HG02840 (cell line): ENCODE data around the gene BHMT2.

Source experiments
- ATAC-seq: cut with Tn5 transposase; IDR thresholded peaks from one replicate; pipeline ENCODE4 v1.9.1; 2021; ENCODE audit warnings: mild to moderate bottlenecking, moderate library complexity, moderate number of reproducible peaks; ENCODE audit not compliant: unreplicated experiment, low FRiP score

The BHMT2 gene

GRCh38 chr5:79111960-79112702 lies 42.6 kb downstream of the BHMT2 start:
- no peak for ATAC-seq

DNA sequence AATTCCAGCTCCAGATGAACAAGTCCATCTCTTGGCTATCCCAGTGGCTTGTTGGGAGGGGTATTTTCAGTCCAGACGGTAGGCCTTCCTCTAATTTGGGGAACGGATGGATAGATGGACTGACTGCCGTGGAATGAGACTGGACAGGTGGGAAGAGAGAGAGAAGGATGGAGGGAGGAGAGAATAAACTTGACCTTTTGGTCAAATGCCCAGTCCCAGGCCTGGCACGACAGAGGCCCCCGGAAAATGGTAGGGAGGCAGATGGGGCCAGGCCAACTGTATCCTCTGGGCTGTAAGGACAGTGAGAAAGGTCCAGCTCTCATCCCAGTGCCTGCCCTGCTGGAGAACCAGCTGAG lies 43.1 kb downstream of the BHMT2 start:
- ATAC-seq = no peak

DNA sequence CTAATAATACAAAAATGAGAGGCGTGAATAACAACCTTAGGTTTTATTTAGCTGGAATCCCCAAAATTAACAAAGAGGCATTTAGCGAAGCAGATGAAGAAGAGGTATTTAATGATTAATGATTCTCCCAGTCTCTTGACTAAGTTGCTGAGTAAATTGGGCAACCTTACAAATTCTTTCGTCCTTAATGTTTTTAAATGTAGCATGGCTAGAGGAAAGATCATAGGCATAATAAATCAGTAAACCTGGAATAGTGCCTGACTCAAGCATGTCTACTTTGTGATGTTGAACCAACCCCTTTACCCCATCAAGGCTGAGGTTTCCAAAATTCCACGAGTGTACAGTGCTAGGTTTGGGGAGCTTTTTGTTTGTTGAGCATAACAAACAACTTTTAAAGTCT lies 49.9 kb downstream of the BHMT2 start:
- ATAC-seq = no peak

DNA sequence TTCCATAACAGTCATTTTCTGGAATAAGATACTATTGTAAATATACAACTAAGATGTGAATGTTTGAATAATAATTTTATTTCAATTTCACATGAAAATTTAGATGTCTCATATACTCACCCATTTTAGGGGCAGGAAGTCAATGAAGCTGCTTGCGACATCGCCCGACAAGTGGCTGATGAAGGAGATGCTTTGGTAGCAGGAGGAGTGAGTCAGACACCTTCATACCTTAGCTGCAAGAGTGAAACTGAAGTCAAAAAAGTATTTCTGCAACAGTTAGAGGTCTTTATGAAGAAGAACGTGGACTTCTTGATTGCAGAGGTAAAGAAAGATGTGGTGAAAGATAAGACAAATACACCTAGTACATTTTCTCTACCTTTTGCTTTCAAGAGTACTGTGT lies 50.7 kb downstream of the BHMT2 start:
- ATAC-seq = no peak

DNA sequence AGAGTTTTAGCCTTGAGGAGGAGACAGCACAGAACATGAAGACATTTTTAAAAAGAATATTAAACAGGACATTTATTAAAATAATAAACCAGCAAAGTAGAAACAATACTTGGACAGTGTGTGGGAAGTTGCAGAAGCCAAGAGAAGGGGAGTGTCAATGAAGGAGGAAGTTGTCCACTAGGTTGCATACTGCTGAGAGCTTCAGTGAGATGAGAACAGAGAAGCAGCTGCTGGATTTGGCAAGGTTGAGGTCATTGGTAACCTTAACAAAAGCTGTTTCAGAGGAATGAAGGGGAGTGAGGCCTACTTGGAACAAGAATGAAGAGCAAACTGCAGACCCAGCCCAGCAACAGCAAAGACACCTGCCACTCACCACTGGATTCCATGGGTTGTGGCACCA lies 53.4 kb downstream of the BHMT2 start:
- ATAC-seq = no peak

GRCh38 chr5:79124607-79125006 lies 55.0 kb downstream of the BHMT2 start:
- no peak for ATAC-seq

DNA sequence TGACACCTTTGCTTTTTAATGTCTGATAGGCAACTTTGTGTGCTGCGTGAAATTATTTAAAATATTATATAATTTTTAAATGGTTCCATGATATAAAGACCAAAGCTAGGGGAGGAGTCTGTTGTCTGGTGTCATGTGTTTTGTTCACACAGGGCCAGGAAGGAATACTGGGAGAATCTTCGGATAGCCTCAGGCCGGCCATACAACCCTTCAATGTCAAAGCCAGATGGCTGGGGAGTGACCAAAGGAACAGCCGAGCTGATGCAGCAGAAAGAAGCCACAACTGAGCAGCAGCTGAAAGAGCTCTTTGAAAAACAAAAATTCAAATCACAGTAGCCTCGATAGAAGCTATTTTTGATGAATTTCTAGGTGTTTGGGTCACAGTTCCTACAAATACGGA lies 61.2 kb downstream of the BHMT2 start:
- no peak for ATAC-seq

DNA sequence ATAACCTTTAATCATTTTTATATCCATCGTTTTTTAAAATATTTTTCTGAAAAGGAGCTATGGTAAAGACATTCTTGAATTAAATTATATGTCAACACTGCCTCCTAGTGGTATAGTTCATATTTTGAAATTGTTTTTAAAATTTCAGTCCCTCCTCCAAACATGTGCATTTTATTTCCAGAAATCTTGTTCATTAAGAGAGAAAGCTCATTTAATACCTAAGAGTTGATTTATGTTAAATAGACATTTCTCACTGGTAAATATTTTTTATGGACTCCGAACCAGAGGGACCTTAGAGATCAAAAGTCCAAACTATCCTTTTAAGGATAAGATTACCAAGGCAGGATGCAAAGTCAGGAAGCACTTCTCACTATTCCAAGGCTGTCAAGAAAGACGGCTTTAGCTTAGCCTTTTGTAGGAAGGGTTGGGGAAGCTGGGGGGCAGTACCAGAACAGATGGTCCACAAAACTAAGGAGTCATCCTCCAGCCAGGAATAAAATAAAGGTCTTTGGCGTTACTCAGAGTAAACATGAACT lies 63.6 kb downstream of the BHMT2 start:
- no peak for ATAC-seq

- ATAC-seq = no peak
These were observed 64.3 kb downstream of the BHMT2 start for GRCh38 chr5:79133657-79134451.

- ATAC-seq = no peak
These were observed 66.4 kb downstream of the BHMT2 start for GRCh38 chr5:79135790-79136553.

DNA sequence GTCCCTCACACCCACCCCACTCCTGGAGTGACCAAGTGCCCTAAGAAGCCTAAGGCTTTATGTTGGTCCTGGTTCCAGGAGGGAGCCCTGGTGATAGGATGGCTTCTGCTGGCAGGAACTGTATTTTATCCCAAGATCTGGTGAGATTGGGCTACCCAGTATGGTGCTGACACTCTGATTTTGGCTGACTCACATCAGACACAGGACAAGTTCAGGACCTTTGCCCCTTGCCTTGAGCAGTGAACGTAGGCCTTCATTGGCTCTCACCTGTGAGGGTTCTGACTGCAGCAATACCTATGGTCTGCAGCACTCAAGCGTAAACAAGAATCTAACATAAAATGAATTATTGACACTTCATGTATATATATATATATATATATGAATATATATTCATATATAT lies 67.1 kb downstream of the BHMT2 start:
- no peak for ATAC-seq
